ENCODE results near the gene RYR2. TPM values are rescaled to one million over a fixed set of nuclear protein-coding genes. Genes with fewer than 3 reads are reported as not detected.

Gene RYR2
- total RNA-seq, 1 donor from 2014 or later, result 0.10 TPM

DNA sequence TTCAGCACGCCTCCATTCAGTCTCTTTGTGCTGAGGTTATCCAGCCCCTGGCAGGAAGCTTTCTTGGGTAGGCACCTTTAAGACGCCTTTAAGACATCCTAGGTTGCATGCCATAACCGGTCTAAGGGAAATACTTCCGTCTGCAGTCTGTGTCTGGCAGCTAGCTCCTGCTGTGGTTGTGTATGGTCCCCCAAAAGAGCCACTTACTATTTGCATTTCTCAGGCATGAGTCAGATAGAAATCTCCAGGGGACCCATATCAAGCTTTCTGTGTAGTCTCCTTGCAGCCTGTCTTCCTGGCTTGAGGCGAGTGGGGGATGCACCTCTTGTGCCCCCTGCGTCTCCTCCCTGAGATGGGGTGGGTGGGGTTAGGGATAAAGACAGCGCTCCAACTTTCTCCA is 10.0 kb upstream of the RYR2 start:
- no peak for DNase-seq (ENCODE audit: low read depth)

DNA sequence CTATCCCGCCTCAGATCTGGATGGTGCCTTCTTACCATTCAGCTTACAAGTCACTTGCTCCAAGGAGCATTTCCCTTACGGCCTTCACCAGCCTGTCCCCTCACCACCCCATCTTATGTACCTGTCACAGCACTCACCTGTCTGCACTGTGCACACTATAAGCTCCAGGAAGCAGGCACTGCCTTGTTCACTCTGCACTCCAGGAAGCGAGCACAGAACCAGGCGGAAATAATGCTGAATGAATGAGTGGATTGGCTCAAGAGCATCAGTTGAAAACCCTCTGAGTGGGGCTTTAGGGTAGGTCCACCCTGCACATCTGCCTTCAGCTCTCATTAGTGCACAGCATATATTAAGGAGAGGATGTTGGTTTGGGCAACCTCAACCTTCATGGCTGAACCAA is 8.9 kb upstream of the RYR2 start:
- DNase-seq (ENCODE audit: low read depth), result no peak

- DNase-seq (ENCODE audit: low read depth), result no peak
Measured at GRCh38 chr1:237033804-237034203, 8.2 kb upstream of the RYR2 start.

GRCh38 chr1:237035759-237036158 is 6.2 kb upstream of the RYR2 start:
- DNase-seq (ENCODE audit: low read depth), result no peak

- no peak for DNase-seq (ENCODE audit: low read depth)
Measured at GRCh38 chr1:237038211-237038610, 3.8 kb upstream of the RYR2 start.

DNA sequence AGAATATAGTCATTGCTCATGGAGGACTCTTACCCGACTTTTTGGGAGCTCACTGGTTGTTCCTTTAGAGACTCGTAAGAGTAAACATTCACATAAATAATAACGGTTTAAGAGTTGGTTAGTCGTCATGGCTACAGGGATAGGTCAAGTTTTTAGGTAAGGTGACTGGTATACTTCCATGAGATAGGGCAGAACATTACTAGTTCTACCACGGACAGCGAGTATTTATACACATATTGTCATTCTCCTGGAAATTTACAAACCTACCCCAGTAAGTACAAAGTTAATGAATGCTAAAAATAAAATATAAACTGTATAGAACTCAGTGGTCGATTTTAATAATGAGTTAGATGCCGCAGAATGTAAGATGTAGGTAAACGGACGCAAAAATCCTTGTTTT is 1.2 kb upstream of the RYR2 start:
- no peak for DNase-seq (ENCODE audit: low read depth)

DNA sequence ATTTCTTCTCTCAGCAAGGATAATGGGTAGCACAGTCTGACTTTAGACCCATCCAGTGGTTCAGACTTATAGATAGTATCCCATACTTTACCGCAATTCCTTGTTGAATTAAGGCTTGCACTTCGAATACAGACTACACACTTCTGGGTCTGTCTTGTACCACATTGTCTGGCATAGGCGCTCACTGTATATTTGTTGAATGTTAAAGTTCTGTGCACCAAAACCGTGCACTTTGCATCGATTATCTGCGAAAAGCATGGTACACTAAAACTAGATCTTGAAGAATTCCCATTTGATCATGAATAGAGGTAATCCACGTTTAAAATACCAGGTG is 556 bp upstream of the RYR2 start:
- DNase-seq (ENCODE audit: low read depth), result no peak

GRCh38 chr1:237042526-237042891 is 525 bp downstream of the RYR2 start:
- DNase-seq (ENCODE audit: low read depth), result no peak

- DNase-seq (ENCODE audit: low read depth), result no peak
Measured at GRCh38 chr1:237042892-237043576, 1.1 kb downstream of the RYR2 start.

DNA sequence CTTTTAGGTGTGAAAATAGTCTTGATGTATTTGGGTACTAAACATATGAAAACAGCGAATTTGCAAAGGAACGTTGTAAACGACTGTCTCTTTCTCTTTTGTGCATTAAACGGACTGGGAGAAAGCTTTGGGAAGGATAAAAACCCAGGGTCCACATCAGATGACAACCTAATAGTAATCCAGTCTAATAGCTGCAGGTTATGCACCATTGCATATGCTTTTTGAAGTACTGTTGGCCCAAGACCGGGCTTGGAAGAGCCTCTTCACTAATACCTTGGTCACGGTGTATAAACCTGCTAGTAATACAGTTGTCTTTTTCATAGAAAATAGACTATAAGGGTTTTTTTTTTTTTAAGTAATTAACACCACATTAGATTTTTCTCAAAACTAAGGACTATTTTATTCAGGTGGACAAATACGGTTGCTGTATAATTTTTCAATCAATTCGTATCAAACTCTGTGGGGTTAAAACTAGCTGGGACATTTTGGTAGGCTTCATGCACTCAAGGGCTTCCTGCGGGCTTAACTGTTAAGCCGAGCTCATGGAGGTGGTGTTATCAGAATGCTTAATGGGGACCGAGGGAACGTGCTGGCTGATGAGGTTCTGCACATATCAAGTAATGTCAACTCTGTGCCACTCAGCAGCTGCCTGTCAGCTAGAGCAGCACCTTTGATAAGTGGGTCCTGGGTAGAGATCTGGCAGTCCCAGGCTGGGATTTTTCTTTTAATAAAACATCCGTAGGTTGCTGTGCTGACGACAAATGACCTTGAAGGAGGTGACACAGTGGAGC is 2.1 kb downstream of the RYR2 start:
- no peak for DNase-seq (ENCODE audit: low read depth)

DNA sequence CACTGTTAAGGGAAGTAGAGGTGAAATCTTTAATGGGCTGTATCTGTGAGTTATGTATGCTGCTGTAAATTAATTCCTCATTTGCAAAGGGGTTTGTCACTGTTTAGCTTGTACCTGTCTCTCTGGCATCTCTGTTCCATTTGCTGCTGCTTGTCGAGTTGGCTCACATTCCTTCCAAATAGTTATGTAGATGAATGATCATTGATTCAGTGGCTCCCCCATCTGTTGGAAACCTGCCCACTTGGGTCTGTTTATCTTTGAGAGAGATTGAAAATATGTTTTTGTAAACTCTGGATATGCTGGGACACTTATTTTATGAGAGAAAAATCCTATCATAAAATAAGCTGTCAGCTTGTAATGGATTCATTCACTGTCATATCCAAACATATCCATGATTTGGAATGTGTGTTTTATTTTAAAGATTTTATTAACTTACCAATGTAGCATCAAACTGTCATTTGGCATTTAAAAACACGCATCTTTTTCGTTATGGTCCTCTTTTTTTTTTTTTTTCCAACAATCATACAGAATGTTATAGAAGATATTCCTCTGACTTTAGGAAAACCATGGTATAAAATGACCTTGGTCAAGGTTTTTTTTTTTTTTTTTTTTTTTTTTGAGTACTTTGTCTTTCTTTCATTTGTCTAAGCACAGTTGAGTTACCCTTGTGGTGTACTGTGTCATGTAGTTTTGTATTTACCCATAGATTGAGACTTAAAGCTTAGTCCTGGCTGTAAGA is 3.5 kb downstream of the RYR2 start:
- DNase-seq (ENCODE audit: low read depth), result peak; percentile 1

GRCh38 chr1:237048803-237049202 is 6.8 kb downstream of the RYR2 start:
- DNase-seq (ENCODE audit: low read depth), result no peak

- DNase-seq (ENCODE audit: low read depth), result no peak
Measured at GRCh38 chr1:237050185-237050584, 8.2 kb downstream of the RYR2 start.

DNA sequence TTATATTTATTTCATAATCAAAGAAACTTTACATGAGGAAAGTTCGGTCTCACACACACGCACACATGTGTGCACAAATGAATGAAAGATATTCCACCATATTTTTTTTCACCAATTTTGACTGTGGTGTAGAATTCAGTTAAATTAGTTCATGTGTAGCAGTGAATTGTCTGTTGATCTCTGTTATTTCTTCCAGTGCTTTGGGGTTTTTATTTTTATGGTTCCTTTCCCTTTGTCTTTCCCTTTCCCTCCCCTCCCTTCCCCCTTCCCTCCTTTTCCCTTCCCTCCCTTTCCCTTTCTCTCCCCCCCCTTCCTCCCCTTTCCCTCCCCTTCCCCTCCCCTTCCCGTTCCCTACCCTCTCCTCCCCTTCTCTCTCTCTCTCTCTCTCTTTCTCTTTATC is 8.9 kb downstream of the RYR2 start:
- no peak for DNase-seq (ENCODE audit: low read depth)

- DNase-seq (ENCODE audit: low read depth), result no peak
Measured at GRCh38 chr1:237054313-237054712, 12.3 kb downstream of the RYR2 start.

DNA sequence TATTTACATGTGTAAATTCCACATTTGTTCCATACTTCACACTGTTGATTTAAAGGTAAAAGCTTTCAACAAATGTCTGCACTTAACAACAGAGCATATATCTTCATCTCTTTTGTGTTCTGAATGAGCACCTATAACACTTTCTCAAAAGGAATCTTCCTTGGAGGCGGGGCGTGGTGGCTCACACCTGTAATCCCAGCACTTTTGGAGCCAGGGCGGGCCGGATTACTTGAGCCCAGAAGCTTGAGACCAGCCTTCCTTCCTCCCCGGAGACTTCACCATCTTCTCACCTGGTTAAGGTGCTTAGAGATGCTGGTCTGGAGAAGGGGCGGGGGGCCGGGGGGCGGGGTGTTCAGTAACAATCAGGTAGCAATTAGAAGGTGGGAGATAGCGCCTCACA is 16.5 kb downstream of the RYR2 start:
- DNase-seq (ENCODE audit: low read depth), result no peak

DNA sequence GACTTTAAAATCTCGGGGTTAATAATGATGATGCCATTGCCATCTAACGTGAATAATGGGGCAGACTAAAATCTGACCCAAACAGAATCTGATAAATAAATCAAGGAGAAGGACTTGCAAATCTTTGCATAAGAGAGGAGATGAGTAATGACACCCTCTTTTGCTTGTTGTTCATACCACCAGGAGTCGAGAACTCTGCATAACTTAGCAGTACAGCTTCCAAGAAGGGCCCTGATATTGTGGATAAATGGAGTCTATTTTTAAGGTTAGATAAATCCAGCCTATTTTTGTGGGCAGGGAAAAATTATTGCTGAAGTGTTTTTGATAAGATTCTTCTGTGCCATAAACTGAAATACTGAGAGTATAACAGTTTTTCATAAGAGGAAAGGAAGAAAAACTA is 17.3 kb downstream of the RYR2 start:
- DNase-seq (ENCODE audit: low read depth), result no peak

- no peak for DNase-seq (ENCODE audit: low read depth)
Measured at GRCh38 chr1:237062976-237063375, 21.0 kb downstream of the RYR2 start.

- DNase-seq (ENCODE audit: low read depth), result no peak
Measured at GRCh38 chr1:237065903-237066302, 23.9 kb downstream of the RYR2 start.

GRCh38 chr1:237070519-237070918 is 28.5 kb downstream of the RYR2 start:
- DNase-seq (ENCODE audit: low read depth), result no peak

DNA sequence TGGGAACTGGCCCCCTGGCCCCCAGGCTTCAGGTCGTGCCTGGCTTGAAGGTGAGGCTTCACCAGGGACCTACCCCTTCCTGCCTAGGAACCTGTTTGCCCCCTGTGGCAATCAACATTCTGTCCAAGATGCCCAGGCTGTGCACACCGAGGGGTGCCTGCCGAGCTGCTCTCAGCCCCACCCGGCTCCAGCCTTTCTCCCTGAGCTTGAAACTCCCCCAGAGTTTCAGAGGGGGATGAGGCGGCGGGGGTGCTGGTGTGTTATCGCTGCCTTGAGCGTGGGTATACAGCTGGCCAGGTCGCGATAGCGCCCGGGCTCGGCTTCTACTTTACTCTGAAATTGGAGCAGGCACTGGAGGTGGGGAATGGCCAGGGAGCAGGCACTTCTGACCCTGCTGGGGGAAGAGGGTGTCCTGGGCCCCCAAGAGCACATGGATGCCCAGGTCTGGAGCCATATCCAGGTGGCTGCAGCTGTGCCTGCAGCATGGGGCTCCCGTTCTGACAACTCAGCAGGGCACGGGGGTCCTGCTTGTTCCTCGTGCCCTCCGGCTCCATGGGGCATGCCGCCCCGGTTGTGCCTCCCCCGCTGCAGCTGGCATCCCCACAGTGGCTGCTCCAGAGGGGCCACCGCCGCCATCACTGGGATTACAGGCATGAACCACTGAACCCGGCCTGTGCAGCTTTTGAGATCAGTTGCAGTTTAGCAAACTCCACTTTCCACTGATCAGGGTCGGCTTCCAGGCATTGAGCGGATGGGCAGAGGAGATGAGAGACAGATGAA is 29.8 kb downstream of the RYR2 start:
- DNase-seq (ENCODE audit: low read depth), result no peak

DNA sequence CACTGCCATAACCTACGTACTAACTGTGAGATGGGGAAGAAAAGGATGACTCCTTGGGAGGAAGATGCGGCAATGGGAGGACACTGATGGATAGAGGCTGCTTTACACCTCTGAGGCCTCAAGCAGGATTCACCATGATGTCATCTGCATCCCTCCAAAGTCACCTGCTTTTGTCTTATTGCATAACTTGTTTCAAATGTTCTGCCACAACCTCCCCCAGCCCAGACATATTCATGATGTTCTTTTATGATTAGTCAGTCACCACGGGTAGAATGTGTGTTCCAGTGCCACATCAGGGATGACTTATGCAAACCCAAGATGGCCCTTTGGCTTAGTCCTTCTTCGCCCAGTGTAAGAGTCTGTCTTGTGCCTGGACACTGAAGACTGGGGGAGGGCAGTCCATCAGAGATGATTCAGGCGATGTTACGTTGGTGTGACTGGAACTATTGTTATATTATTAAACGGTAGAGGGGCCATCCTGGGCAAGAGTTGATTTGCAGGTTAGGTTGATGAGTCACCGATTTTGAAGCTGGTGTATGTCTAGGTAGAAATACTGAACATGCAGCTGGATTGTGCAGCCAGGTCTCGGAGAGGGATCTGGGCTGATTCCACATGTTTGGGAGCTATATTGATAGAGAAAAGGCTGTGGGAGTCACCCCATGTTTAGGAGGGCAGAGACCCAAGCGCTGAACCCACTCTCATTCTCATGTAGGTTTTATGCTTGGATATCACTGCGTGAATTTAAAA is 32.6 kb downstream of the RYR2 start:
- no peak for DNase-seq (ENCODE audit: low read depth)
